ENCODE results near the gene RFXANK. TPM values are rescaled to one million over a fixed set of nuclear protein-coding genes. Genes with fewer than 3 reads are reported as not detected.
A peak's percentile ranks its signal among the peaks of the same experiment; 100 is the strongest.
"Not testable (repeated sequence)": the region's sequence is repeated elsewhere in the genome, so short reads cannot be mapped to it uniquely, and the experiment has no call there.

RFXANK gene
- total RNA-seq (ENCODE audit: insufficient read depth, low replicate concordance), result 42.9 TPM

- peak; percentile 100 for DNase-seq (ENCODE audit: low spot score)
Observed at GRCh38 chr19:19192078-19192882, at the start of gene RFXANK, which contains the start of gene BORCS8. TSS of gene RFXANK (plus strand) at chr19:19192258. CDS start at chr19:19193947, 1,689 bp downstream. TSS of gene BORCS8 (minus strand) at chr19:19192152. CDS start at chr19:19192117, 35 bp downstream.

- no peak for DNase-seq (ENCODE audit: low spot score)
Observed at GRCh38 chr19:19142347-19142746, 49.7 kb upstream of the RFXANK start.

- DNase-seq (ENCODE audit: low spot score), result no peak
Observed at GRCh38 chr19:19145281-19145680, 46.8 kb upstream of the RFXANK start.

GRCh38 chr19:19145684-19146608 is 46.1 kb upstream of the RFXANK start:
- DNase-seq (ENCODE audit: low spot score), result peak; percentile 61

GRCh38 chr19:19146865-19147264 is 45.2 kb upstream of the RFXANK start:
- DNase-seq (ENCODE audit: low spot score), result no peak

GRCh38 chr19:19147344-19147743 is 44.7 kb upstream of the RFXANK start:
- no peak for DNase-seq (ENCODE audit: low spot score)

- DNase-seq (ENCODE audit: low spot score), result not testable (repeated sequence)
Observed at GRCh38 chr19:19148504-19148903, 43.6 kb upstream of the RFXANK start.

GRCh38 chr19:19149435-19149834 is 42.6 kb upstream of the RFXANK start:
- DNase-seq (ENCODE audit: low spot score), result no peak

- DNase-seq (ENCODE audit: low spot score), result no peak
Observed at GRCh38 chr19:19151418-19151817, 40.6 kb upstream of the RFXANK start.

- DNase-seq (ENCODE audit: low spot score), result no peak
Observed at GRCh38 chr19:19152668-19153384, 39.2 kb upstream of the RFXANK start.

GRCh38 chr19:19154768-19155494 is 37.1 kb upstream of the RFXANK start:
- DNase-seq (ENCODE audit: low spot score), result no peak

- no peak for DNase-seq (ENCODE audit: low spot score)
Observed at GRCh38 chr19:19155495-19156219, 36.4 kb upstream of the RFXANK start.

GRCh38 chr19:19157808-19158207 is 34.2 kb upstream of the RFXANK start:
- no peak for DNase-seq (ENCODE audit: low spot score)

GRCh38 chr19:19159534-19159933 is 32.5 kb upstream of the RFXANK start:
- DNase-seq (ENCODE audit: low spot score), result no peak

GRCh38 chr19:19160461-19161035 is 31.5 kb upstream of the RFXANK start:
- DNase-seq (ENCODE audit: low spot score), result no peak

GRCh38 chr19:19162495-19162894 is 29.6 kb upstream of the RFXANK start:
- DNase-seq (ENCODE audit: low spot score), result no peak

- DNase-seq (ENCODE audit: low spot score), result no peak
Observed at GRCh38 chr19:19165396-19165795, 26.7 kb upstream of the RFXANK start.

- no peak for DNase-seq (ENCODE audit: low spot score)
Observed at GRCh38 chr19:19167612-19168011, 24.4 kb upstream of the RFXANK start.

- no peak for DNase-seq (ENCODE audit: low spot score)
Observed at GRCh38 chr19:19169236-19170052, 22.6 kb upstream of the RFXANK start.
